Activated effector memory CD4-positive, alpha-beta T cell treated with Interleukin-2 at 50 U/mL for 16 hours (primary cell): ENCODE measurements around the gene CD40LG.

Experiments used
- DNase-seq: peaks from one replicate; pipeline ENCODE4 v3.0.0-alpha.2; 2020

The CD40LG gene

GRCh38 chrX:136647677-136648360, at the start of gene CD40LG:
CD40LG (plus strand) TSS chrX:136648158; CDS start chrX:136648249, 91 bp downstream.
- no peak for DNase-seq

- no peak for DNase-seq
Observed at GRCh38 chrX:136598631-136599030, 49.3 kb upstream of the CD40LG start.

- DNase-seq = no peak
Observed at GRCh38 chrX:136600059-136600458, 47.9 kb upstream of the CD40LG start.

GRCh38 chrX:136607236-136607635, 40.7 kb upstream of the CD40LG start:
- DNase-seq = no peak

- peak; percentile 50 for DNase-seq
Observed at GRCh38 chrX:136608295-136608933, 39.5 kb upstream of the CD40LG start.

DNA sequence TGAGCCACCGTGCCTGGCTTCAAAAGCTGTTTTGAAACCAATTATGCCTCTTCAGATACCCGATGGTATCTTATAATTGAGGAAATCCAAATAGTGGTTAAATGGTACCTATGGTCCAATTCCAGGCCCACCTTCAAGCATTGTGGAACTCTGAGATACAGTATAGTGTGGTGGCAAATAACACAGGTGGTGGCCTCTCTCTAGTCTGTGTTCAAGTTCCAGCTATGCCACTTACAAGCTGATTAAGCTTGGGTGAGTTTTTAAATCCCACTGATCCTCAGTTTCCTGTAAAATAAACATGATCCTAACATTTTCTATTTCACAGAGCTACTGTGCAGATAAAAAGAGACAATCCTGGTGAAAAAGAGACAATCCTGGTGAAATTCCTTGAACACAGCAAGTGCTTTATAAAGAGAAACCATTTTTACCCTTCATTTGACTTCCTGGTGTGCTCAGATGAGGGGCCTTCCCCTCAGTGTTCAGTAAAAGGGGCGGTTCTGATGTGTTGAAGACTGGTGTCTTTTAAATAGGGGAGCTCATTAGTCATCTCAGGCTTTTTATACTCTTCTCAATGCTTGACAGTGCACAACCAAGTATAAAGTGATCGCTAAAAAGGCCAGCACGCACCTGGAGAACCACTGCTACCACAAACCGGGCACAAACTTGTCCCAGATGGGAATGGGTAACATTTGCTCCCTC, 30.8 kb upstream of the CD40LG start:
- DNase-seq = no peak

DNA sequence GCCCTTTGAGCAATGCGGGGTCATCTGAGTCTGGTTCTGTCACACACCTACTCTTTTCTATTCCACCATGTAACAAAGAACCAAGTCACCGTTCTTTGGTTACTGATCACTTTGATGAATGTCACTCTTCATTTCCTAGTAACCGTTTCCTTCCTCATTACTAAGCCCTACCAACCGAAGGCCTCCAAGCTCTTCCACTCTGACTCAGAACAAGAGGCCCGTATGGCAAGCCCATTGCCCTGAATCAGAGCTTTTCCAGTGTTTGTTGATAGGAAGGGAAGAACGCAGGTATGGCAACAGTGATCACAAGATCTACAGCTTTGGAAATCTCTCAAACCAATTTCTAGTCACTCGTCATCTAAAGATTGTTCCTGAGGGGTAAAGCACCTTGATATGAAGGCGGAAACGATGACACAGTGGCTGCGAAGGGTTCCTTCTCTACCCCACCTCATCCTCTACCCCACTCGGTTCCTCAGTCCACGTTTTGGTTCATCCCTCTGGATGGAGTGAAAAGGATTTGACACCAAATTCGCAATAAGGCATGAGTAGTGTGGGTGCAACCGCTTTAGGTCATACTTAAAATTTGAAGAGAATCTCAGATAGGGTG, 28.0 kb upstream of the CD40LG start:
- no peak for DNase-seq

GRCh38 chrX:136620780-136621179, 27.2 kb upstream of the CD40LG start:
- no peak for DNase-seq

- no peak for DNase-seq
Observed at GRCh38 chrX:136622568-136622967, 25.4 kb upstream of the CD40LG start.

GRCh38 chrX:136623396-136623795, 24.6 kb upstream of the CD40LG start:
- no peak for DNase-seq

GRCh38 chrX:136625246-136625645, 22.7 kb upstream of the CD40LG start:
- DNase-seq = no peak

DNA sequence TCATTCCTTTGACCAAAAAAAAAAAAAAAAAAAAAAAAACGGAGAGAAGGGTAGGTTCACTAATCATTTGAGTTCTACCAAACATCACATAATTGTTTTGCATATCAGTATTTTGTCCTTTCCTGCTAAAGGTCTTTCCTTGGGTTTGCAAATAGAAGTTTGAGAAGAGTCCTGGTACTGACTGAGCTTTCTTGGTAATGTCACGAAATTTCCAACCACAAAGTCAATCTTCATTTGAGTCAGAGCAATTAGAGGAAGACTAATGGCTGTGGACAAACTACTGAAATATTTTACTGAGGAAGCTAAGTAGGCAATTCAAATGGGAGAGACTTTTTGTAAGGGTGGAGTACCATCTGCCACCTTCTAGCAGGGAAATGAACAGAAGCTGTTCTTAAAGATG, 21.7 kb upstream of the CD40LG start:
- DNase-seq = no peak

DNA sequence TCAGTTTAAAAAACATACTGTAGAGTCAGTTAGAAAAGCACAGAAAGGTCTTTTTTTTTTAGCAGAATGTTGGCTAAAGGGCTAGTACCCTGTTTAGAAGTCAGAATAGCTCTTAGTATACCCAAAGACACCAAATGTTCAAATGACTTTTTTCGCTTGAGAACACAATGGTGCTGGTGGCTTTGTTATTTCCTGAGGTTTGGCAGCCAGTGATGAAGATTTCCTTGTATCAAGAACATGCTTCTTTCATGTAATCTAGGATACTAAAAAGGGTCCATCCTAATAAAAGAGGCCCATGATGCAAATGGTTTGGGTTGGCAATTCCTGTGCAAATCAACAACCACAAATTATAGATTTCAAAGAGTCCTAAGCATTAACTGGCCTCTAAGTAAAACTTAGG, 21.1 kb upstream of the CD40LG start:
- no peak for DNase-seq

GRCh38 chrX:136627409-136627808, 20.5 kb upstream of the CD40LG start:
- DNase-seq = no peak

- DNase-seq = no peak
Observed at GRCh38 chrX:136629084-136629750, 18.7 kb upstream of the CD40LG start.

DNA sequence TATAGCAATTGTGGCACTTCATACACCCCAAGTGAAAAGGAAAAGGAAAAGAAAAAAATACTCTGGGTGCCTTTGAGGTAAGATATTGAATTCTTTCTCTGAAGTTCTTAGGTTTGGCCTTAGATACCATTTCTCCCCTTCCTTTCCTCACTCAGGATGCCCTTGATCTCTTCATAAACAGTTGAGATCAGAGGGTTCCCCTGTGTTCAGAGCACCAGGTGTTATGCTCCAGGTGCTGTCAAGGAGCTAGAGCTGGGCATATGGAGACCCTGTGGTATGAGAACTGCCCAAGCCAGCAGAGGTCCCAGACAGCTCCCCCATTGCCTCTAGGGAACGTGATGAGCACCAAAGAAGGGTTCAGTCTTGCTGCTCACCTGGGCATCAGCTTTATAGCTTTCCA, 17.1 kb upstream of the CD40LG start:
- DNase-seq = no peak

DNA sequence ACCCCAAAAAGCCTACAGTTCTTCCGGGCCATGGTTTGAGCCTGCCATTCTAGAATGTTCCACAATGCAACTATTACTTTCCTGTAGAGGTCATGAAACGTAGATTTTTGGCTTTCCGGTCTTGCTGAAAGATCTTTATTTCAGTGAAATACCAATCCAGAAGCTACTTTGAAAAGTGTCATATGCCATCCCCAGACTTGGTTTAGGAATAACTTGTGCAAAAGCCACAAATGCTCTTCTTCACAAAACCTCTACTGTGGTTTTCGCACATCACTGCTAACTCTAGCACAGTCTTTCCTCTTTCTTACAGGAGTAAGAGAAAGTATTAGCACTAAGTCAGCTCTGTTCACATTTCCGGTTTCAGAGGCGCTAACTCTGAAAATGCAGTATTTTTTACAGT, 12.7 kb upstream of the CD40LG start:
- DNase-seq = no peak

- no peak for DNase-seq
Observed at GRCh38 chrX:136636121-136636520, 11.8 kb upstream of the CD40LG start.

GRCh38 chrX:136639506-136640176, 8.3 kb upstream of the CD40LG start:
- DNase-seq = no peak

- DNase-seq = no peak
Observed at GRCh38 chrX:136643243-136643642, 4.7 kb upstream of the CD40LG start.

GRCh38 chrX:136646602-136647239, 1.2 kb upstream of the CD40LG start:
- DNase-seq = no peak

DNA sequence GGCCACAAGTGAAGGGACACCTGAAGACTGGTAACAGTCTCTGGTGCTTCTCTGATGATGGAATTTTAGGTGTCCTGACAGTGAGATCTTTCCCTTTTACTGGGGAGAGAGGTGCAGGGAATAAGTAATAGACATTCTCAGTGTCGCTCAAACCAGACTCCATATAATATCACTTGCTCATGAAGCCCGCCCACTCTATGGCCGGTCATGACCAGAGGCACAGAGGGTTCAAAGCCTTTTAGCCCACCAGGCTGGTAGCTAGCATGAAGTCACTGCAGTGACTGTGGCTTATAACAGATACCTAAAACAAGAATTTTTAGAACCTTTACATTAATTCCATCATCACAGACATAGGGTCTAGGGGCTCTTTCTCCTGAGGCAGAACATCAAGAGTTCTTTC, 2.9 kb downstream of the CD40LG start:
- no peak for DNase-seq
